Measurements from ENCODE around the gene CA5A.

DNA sequence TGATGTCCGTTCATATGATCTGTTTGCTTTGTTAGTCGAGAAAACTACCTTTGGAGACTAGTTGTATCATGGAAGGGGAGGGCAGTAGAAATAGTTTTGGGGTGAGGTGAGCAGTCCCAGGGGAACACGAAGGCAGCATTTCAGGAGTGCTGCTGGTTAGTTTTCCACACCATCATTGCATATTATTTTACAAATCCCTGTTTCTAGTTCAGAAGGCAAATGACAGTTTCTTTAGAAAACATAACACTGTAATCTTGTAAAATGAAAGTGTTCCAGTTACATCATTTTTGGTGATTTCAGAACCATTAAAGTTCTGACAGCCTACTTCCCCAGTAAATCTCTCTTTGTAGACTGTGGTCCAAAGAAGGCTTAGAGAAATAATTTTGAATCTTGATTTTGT lies 40.3 kb upstream of the CA5A start:
- TF ChIP-seq, protein P1, sequence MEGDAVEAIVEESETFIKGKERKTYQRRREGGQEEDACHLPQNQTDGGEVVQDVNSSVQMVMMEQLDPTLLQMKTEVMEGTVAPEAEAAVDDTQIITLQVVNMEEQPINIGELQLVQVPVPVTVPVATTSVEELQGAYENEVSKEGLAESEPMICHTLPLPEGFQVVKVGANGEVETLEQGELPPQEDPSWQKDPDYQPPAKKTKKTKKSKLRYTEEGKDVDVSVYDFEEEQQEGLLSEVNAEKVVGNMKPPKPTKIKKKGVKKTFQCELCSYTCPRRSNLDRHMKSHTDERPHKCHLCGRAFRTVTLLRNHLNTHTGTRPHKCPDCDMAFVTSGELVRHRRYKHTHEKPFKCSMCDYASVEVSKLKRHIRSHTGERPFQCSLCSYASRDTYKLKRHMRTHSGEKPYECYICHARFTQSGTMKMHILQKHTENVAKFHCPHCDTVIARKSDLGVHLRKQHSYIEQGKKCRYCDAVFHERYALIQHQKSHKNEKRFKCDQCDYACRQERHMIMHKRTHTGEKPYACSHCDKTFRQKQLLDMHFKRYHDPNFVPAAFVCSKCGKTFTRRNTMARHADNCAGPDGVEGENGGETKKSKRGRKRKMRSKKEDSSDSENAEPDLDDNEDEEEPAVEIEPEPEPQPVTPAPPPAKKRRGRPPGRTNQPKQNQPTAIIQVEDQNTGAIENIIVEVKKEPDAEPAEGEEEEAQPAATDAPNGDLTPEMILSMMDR (IDR thresholded peaks at IDR 0.05; ENCODE audit: insufficient read depth, low read depth, low read length), result no peak
- no peak for TF ChIP-seq EZH2 (IDR thresholded peaks at IDR 0.05; ENCODE audit: insufficient read depth, low read length)
